Fibroblast of lung (primary cell): ENCODE data around the gene ADORA2B.

Experiments used
- EZH2 ChIP-seq: IDR thresholded peaks from 2 replicates; pipeline ENCODE4 v1.5.1; 2012; ENCODE audit warnings: low read length, control low read depth, mild to moderate bottlenecking; ENCODE audit errors: missing control alignments
- TF ChIP-seq, protein P1 (sequence below), 2 donors: IDR thresholded peaks in 1 of 2; conservative IDR thresholded peaks in 1 of 2; 1 replicate in 1 of 2; 2 replicates in 1 of 2; pipeline ENCODE4 v1.5.1; 2011 to 2012; ENCODE audit warnings: low read length in 2 of 2, control low read depth in 1 of 2, inconsistent platforms in 1 of 2, low read depth in 1 of 2, mild to moderate bottlenecking in 1 of 2

DNA sequence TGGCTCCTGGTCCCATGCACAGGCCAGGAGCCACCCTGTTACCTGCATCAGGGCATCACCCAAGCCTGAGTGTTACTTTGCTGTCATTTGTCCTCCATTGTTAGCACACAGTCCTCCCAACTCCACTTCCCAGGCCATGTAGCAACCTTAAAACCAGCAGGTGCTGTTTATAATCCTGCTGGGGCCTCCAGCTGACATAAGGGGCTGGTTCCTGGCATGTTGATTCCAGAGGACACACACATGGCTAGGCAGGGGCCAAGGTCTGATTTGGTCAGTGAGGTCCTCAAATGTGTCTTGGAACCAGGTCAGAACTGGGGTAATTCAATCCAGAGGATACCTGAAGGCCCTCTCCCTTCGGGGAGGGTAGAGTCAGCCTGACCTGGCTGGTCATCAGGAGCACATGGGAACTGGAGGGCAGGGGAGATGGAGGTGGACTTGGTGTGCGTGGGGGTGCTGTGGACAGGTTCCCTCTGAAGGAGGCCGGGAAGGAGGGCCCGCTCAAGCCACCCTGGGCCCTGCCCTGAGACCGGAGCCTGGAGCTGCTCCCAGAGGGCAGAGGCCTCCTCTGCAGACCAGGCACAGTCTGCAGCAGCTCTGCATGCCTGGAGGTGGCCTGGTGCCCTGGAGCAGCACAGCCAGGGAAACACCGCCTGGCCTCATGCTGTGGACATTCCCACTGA lies 6.6 kb downstream of the ADORA2B start:
- TF ChIP-seq, protein P1, sequence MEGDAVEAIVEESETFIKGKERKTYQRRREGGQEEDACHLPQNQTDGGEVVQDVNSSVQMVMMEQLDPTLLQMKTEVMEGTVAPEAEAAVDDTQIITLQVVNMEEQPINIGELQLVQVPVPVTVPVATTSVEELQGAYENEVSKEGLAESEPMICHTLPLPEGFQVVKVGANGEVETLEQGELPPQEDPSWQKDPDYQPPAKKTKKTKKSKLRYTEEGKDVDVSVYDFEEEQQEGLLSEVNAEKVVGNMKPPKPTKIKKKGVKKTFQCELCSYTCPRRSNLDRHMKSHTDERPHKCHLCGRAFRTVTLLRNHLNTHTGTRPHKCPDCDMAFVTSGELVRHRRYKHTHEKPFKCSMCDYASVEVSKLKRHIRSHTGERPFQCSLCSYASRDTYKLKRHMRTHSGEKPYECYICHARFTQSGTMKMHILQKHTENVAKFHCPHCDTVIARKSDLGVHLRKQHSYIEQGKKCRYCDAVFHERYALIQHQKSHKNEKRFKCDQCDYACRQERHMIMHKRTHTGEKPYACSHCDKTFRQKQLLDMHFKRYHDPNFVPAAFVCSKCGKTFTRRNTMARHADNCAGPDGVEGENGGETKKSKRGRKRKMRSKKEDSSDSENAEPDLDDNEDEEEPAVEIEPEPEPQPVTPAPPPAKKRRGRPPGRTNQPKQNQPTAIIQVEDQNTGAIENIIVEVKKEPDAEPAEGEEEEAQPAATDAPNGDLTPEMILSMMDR (conservative IDR thresholded peaks at IDR 0.05 in 1 of 2, IDR thresholded peaks at IDR 0.05 in 1 of 2; ENCODE audit: low read depth in 1 of 2, low read length in 2 of 2) = no peak
- no peak for TF ChIP-seq EZH2
